ENCODE measurements around the gene STK32B. TPM values are rescaled to one million over a fixed set of nuclear protein-coding genes. Genes with fewer than 3 reads are reported as not detected.

The STK32B gene
- total RNA-seq, 1 experiment from 2014 or later: 1.1 TPM

GRCh38 chr4:5034206-5034605 is 17.1 kb upstream of the STK32B start:
- no TSS peak for BruUV-seq (replicated peaks)
- Histone ChIP-seq H3K9me3 (ENCODE audit: low read length) (no peaks in the 10 kb centered on the region), H3K9me2 (replicated peaks; ENCODE audit: low read length) (no peaks in the 10 kb centered on the region), H3F3A (ENCODE audit: low read length, unreplicated experiment) (no peaks in the 10 kb centered on the region), H3K4me3 (ENCODE audit: low read length) (no peak overlapping the region), H3K27ac (ENCODE audit: low read length) (no peak overlapping the region), H3K27me3 (ENCODE audit: low read length) (no peaks in the 10 kb centered on the region; the same call in 1 of the 2 replicates), H3K36me3 (ENCODE audit: low read depth, low read length) (no peaks in the 10 kb centered on the region), H3K79me2 (ENCODE audit: low read length) (no peaks in the 10 kb centered on the region), H3K9ac (ENCODE audit: low read length) (no peak overlapping the region), H2AFZ (ENCODE audit: low read length) (no peak overlapping the region), H4K20me1 (ENCODE audit: low read length) (no peaks in the 10 kb centered on the region), H3K4me1 (ENCODE audit: insufficient read depth, low read length) (peaks cover 21% of the 10 kb centered on the region), H3K4me2 (ENCODE audit: low read length) (no peak overlapping the region)
- no peak for DNase-seq
- CTCF ChIA-PET: no interaction called here
- intact Hi-C loops (cut with micrococcal nuclease): no loop called here
- TF ChIP-seq EZH2 (IDR thresholded peaks at IDR 0.05; ENCODE audit: low read length, unreplicated experiment): no peak
- no peak for TF ChIP-seq CTCF (conservative IDR thresholded peaks at IDR 0.05; ENCODE audit: low read depth, low read length)
- TF ChIP-seq EZH2phosphoT487 (IDR thresholded peaks at IDR 0.05; ENCODE audit: borderline replicate concordance, low read length): no peak
- no peak for ATAC-seq
- POLR2A ChIA-PET (ENCODE audit: unreplicated experiment): no interaction called here

- Histone ChIP-seq H4K20me1 (ENCODE audit: low read length) (no peaks in the 10 kb centered on the region), H3K79me2 (ENCODE audit: low read length) (no peaks in the 10 kb centered on the region), H3K27me3 (ENCODE audit: low read length) (no peaks in the 10 kb centered on the region), H3K4me2 (ENCODE audit: low read length) (no peak overlapping the region), H3K9ac (ENCODE audit: low read length) (no peak overlapping the region), H3K36me3 (ENCODE audit: low read depth, low read length) (no peaks in the 10 kb centered on the region), H3K4me3 (ENCODE audit: low read length) (no peak overlapping the region), H3F3A (ENCODE audit: low read length, unreplicated experiment) (no peaks in the 10 kb centered on the region), H3K9me2 (replicated peaks; ENCODE audit: low read length) (no peaks in the 10 kb centered on the region), H3K4me1 (ENCODE audit: insufficient read depth, low read length) (peaks cover 23% of the 10 kb centered on the region), H2AFZ (ENCODE audit: low read length) (peak overlapping the region; percentile 57; the same call in 1 of the 2 replicates), H3K27ac (ENCODE audit: low read length) (no peak overlapping the region), H3K9me3 (ENCODE audit: low read length) (no peaks in the 10 kb centered on the region)
- TF ChIP-seq CTCF (conservative IDR thresholded peaks at IDR 0.05; ENCODE audit: low read depth, low read length) (no peak), EZH2 (IDR thresholded peaks at IDR 0.05; ENCODE audit: low read length, unreplicated experiment) (no peak), EZH2phosphoT487 (IDR thresholded peaks at IDR 0.05; ENCODE audit: borderline replicate concordance, low read length) (no peak)
- ChIA-PET CTCF (no interaction called here), POLR2A (ENCODE audit: unreplicated experiment) (interaction anchor here (0.6 kb wide), 1 partner anchor 198 kb away, joined by 5 read pairs; no protein-coding TSS in a partner anchor)
- intact Hi-C loops (cut with micrococcal nuclease): no loop called here
- peak; percentile 11 for DNase-seq
- BruUV-seq (replicated peaks): no TSS peak
- ATAC-seq: no peak
Measured at GRCh38 chr4:5036239-5036638, 15.0 kb upstream of the STK32B start.

GRCh38 chr4:5037553-5038551 is 13.4 kb upstream of the STK32B start:
- Histone ChIP-seq H3F3A (ENCODE audit: low read length, unreplicated experiment) (no peaks in the 10 kb centered on the region), H3K9ac (ENCODE audit: low read length) (no peak overlapping the region), H3K4me1 (ENCODE audit: insufficient read depth, low read length) (peaks cover 23% of the 10 kb centered on the region), H3K9me3 (ENCODE audit: low read length) (no peaks in the 10 kb centered on the region), H2AFZ (ENCODE audit: low read length) (no peak overlapping the region), H3K9me2 (replicated peaks; ENCODE audit: low read length) (no peaks in the 10 kb centered on the region), H3K4me2 (ENCODE audit: low read length) (peak overlapping the region; percentile 55), H3K36me3 (ENCODE audit: low read depth, low read length) (no peaks in the 10 kb centered on the region), H3K4me3 (ENCODE audit: low read length) (no peak overlapping the region), H4K20me1 (ENCODE audit: low read length) (no peaks in the 10 kb centered on the region), H3K79me2 (ENCODE audit: low read length) (no peaks in the 10 kb centered on the region), H3K27me3 (ENCODE audit: low read length) (no peaks in the 10 kb centered on the region), H3K27ac (ENCODE audit: low read length) (peak overlapping the region; percentile 58)
- ChIA-PET CTCF (interaction anchor here (0.6 to 0.7 kb wide), 2 partner anchors 128 to 782 kb away, joined by 5 to 6 read pairs; no protein-coding TSS in a partner anchor), POLR2A (ENCODE audit: unreplicated experiment) (no interaction called here)
- no TSS peak for BruUV-seq (replicated peaks)
- TF ChIP-seq EZH2 (IDR thresholded peaks at IDR 0.05; ENCODE audit: low read length, unreplicated experiment): no peak
- TF ChIP-seq CTCF (conservative IDR thresholded peaks at IDR 0.05; ENCODE audit: low read depth, low read length): no peak
- TF ChIP-seq EZH2phosphoT487 (IDR thresholded peaks at IDR 0.05; ENCODE audit: borderline replicate concordance, low read length): no peak
- intact Hi-C loops (cut with micrococcal nuclease): no loop called here
- peak; percentile 87 for ATAC-seq
- DNase-seq: peak; percentile 94
